Transverse colon (tissue), 4 donors: ENCODE results near the gene GNAO1.

Experiments used
- CTCF ChIP-seq, 5 experiments: fragments of 200-600 bp in 3 of 5; fragments of 450-650 bp in 2 of 5; sonication (generic) in 3 of 5; IDR thresholded peaks; 1 replicate in 2 of 5; 2 replicates in 3 of 5; pipeline ENCODE4 v1.5.1; 2016 to 2017; ENCODE audit warnings: antibody characterized with exemption in 5 of 5, inconsistent platforms in 3 of 5, mild to moderate bottlenecking in 2 of 5, moderate library complexity in 1 of 5
- POLR2AphosphoS5 ChIP-seq, 3 donors: sonication (generic); formaldehyde crosslinking; IDR thresholded peaks; one replicate each; pipeline ENCODE4 v1.6.1; 2016; ENCODE audit warnings: antibody characterized with exemption in 3 of 3

GRCh38 chr16:56211435-56211981, 20.2 kb downstream of the GNAO1 start:
- no peak for TF ChIP-seq CTCF (IDR thresholded peaks at IDR 0.05)
- peak; percentile 28 to 66 (median 52) for TF ChIP-seq POLR2AphosphoS5 (IDR thresholded peaks at IDR 0.05)
